Bronchial epithelial cell (primary cell): ENCODE results near the gene CRYBB3. TPM values are rescaled to one million over a fixed set of nuclear protein-coding genes. Genes with fewer than 3 reads are reported as not detected.
"Not testable (repeated sequence)": the region's sequence is repeated elsewhere in the genome, so short reads cannot be mapped to it uniquely, and the experiment has no call there.

Source experiments
- DNase-seq: peaks from one replicate; pipeline ENCODE4 v3.0.0-alpha.2; 2010; ENCODE audit warnings: low read depth
- FAIRE-seq: peaks from 2 replicates; lab custom pipeline; 2011; peaks lifted over from hg19 to GRCh38; lab: Jason Lieb, UNC
- H3K27me3 ChIP-seq: 2 replicates; pipeline ENCODE4 v1.5.1; 2011; ENCODE audit warnings: low read length; ENCODE audit not compliant: control insufficient read depth, insufficient read depth
- H3K36me3 ChIP-seq: 2 replicates; pipeline ENCODE4 v1.5.1; 2011; ENCODE audit warnings: low read length; ENCODE audit not compliant: control insufficient read depth, insufficient read depth
- H3K4me3 ChIP-seq: 2 replicates; pipeline ENCODE4 v1.5.1; 2011; ENCODE audit warnings: mild to moderate bottlenecking, low read depth, low read length, control low read depth
- CTCF ChIP-seq: IDR thresholded peaks from 2 replicates; pipeline ENCODE4 v1.5.1; 2011; ENCODE audit warnings: mild to moderate bottlenecking, moderate library complexity, low read length, control low read depth, inconsistent platforms; ENCODE audit not compliant: insufficient read depth, severe bottlenecking
- total RNA-seq: library from RNA; depleted of rRNA; stranded (reverse); fragments of >200 nt; gene quantifications from 2 replicates; pipeline ENCODE4 v1.2.1, GENCODE V29; 2014

The CRYBB3 gene
- total RNA-seq, 1 donor from 2014 or later: not detected

- no peak for TF ChIP-seq CTCF
- Histone ChIP-seq H3K27me3 (no peaks in the 10 kb centered on the region), H3K36me3 (no peaks in the 10 kb centered on the region), H3K4me3 (no peak overlapping the region)
- FAIRE-seq: no peak
- DNase-seq: no peak
Measured at GRCh38 chr22:25236417-25236816, 36.8 kb downstream of the CRYBB3 start.

- no peak for TF ChIP-seq CTCF
- no peak for FAIRE-seq
- Histone ChIP-seq H3K27me3 (no peaks in the 10 kb centered on the region), H3K4me3 (no peak overlapping the region), H3K36me3 (no peaks in the 10 kb centered on the region)
- no peak for DNase-seq
Measured at GRCh38 chr22:25237503-25237902, 37.8 kb downstream of the CRYBB3 start.

- not testable (repeated sequence) for DNase-seq, H3K27me3 ChIP-seq, H3K4me3 ChIP-seq, H3K36me3 ChIP-seq, FAIRE-seq
Measured at GRCh38 chr22:25238058-25238457, 38.4 kb downstream of the CRYBB3 start.

GRCh38 chr22:25255169-25255568, 55.5 kb downstream of the CRYBB3 start:
- FAIRE-seq, H3K27me3 ChIP-seq, H3K4me3 ChIP-seq, H3K36me3 ChIP-seq, DNase-seq: not testable (repeated sequence)

Other genes with a start within 250 kb of the CRYBB3 start
- gene KIAA1671, start 247.1 kb upstream of the CRYBB3 start, total RNA-seq: 14.7 and 24.2 TPM in 2 replicates
- gene CRYBB2, start 19.8 kb downstream of the CRYBB3 start, total RNA-seq: not detected in 2 replicates